Spleen (tissue), 7 donors: ENCODE measurements around the gene NOP9.

Experiments used
- CTCF ChIP-seq, 11 experiments: fragments of 200-600 bp in 7 of 11; fragments of 450-650 bp in 4 of 11; sonication (generic) in 4 of 11; IDR thresholded peaks in 8 of 11; conservative IDR thresholded peaks in 3 of 11; 1 replicate in 7 of 11; 2 replicates in 4 of 11; pipeline versions ENCODE4 v1.4.0 to v1.8.0; 2016 to 2021; ENCODE audit warnings: antibody characterized with exemption in 11 of 11, inconsistent platforms in 4 of 11, mild to moderate bottlenecking in 1 of 11
- POLR2A ChIP-seq, 3 donors: fragments of 450-650 bp; IDR thresholded peaks; one replicate each; pipeline ENCODE4 v1.5.1; 2017; ENCODE audit warnings: antibody characterized with exemption in 3 of 3, mild to moderate bottlenecking in 1 of 3
- POLR2AphosphoS5 ChIP-seq, 3 donors: sonication (generic); formaldehyde crosslinking; IDR thresholded peaks; one replicate each; pipeline ENCODE4 v1.5.1; 2017; ENCODE audit warnings: antibody characterized with exemption in 3 of 3
- donor health status: DM: no; HTN: no; CAD: no; lungs with moderate emphysema.
- donor health status: DM: no; HTN: no; CAD: no.
- donor health status: DM: no; HTN: no; CAD: no.

GRCh38 chr14:24314377-24315193 is 14.9 kb downstream of the NOP9 start:
- TF ChIP-seq POLR2A (IDR thresholded peaks at IDR 0.05) (no peak), CTCF (IDR thresholded peaks at IDR 0.05 in 8 of 11, conservative IDR thresholded peaks at IDR 0.05 in 3 of 11) (no peak), POLR2AphosphoS5 (IDR thresholded peaks at IDR 0.05) (peak in 2 of 3 donors; percentile 18 to 37)
